ENCODE results near the gene NEB.

NEB gene

GRCh38 chr2:151733771-151734672, at the start of gene NEB:
TSS of gene NEB (minus strand) at chr2:151734476. CDS start at chr2:151733156, 1,320 bp downstream.
- no peak for DNase-seq (ENCODE audit: low read depth)

DNA sequence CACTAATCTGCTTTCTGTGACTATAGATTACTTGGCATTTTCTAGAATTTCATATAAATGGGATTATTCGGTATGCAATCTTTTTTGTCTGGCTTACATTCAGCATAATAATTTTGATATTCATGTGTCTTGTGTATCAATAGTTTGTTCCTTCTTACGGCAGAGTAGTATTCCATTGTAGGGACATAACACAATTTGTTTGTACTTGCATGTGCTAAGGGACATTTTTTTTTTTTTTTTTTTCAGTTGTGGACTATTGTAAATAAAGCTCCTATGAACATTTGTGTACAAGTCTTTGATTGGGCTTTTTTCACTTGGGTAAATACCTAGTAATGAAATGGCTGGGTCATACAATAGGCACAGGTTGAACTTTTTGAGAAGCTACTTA, 48.9 kb upstream of the NEB start:
- no peak for DNase-seq (ENCODE audit: low read depth)

DNA sequence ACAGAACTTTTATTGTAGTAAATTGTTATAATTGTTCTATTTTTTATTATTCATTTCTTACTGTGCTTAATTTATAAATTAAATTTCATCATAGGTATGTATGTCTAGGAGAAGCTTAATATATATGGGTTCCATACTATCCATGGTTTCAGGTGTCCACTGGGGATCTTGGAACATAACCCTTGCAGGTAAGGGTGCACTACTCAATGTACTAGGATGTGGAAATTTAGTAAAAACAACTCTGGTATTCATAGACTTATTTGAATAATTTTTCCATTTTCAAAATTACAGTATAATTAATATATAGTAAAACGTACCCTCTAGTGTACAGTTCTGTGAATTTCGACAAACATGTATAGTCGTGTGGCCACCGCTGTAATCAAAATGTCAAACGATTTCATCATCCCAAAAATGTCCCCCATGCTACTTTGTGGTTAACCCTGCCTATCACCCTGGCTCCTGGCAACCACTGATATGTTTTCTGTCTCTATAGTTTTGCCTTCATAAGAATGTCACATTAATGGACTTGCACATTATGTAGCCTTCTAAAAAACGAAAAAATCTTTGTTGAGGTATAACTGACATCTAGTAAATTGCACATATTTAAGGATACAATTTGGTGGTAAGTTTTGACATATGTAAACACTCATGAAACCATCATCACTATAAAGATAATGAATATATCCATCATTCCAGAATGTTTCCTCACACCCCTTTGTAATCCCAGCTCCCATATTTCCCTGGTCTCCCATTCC, 48.3 kb upstream of the NEB start:
- DNase-seq (ENCODE audit: low read depth) = no peak

DNA sequence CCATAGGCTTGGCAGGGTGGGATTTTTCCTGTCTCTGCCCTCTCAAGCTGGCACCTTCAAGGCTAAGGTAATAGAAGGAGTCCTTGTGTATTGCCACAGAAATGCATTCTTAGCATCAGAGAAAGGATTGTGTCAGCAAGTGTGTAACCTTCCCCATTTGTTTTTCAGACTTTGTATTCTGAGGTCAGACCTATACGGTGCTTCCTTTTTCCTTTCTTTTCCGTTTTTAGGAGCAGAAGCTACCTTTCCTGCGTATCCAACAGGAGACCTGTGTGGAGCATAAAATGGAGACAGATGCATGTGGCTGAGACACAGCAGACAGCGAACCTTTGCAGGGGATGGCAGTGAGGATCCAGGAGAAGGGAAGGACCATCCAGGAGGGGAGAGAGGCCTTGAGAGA, 47.4 kb upstream of the NEB start:
- DNase-seq (ENCODE audit: low read depth) = no peak

DNA sequence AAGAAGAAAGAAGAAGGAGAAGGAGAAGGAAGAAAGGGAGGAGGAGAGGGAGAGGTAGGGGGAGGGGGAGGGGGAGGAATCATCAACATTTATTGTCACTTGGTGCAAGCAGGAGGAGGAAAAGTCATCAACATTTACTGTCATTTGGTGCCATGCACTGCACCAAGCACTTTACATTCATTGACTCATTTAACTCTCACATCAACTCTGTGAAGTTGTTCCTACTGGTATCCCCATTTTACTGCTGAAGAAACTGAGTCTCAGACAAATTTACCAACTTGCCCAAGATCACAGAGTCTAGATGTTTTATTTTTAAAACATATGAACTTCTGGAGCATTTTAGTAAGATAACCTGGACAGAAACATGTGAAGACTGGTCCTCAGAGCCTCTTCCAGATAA, 46.7 kb upstream of the NEB start:
- DNase-seq (ENCODE audit: low read depth) = no peak

DNA sequence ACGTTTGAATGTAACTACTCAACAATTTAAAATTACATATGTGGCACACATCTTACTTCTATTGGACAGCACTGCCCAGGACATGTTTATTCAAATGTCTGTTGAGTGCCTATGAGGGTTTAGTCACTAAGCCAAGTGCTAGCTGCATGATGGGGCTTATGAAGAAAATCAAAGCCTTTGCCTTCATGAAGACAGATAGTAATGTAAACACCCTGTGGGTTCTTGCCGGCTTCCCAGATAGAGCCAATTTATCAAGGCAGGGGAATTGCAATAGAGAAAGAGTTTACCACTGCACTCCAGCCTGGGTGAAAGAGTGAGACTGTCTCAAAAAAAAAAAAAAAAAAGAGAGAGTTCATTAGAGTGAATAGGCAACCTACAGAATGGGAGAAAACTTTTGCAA, 43.7 kb upstream of the NEB start:
- DNase-seq (ENCODE audit: low read depth) = peak; percentile 53

GRCh38 chr2:151777487-151777886, 43.2 kb upstream of the NEB start:
- DNase-seq (ENCODE audit: low read depth) = no peak

DNA sequence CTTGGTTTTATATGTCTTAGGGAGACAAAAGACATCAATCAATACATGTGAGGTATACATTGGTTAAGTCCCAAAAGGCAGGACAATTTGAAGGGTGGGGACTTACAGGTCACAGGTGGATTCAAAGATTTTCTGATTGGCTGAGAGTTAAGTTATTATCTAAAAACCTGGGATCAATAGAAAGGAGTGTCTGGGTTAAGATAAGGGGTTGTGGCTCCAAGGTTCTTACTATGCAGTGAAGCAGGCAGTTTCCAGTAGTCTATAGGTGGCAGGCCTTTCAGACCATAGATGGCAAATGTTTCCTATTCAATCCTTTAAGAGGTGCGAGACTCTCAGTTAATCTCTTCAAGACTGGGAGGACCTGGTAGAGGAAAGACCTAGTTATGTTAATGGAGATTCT, 42.1 kb upstream of the NEB start:
- no peak for DNase-seq (ENCODE audit: low read depth)

DNA sequence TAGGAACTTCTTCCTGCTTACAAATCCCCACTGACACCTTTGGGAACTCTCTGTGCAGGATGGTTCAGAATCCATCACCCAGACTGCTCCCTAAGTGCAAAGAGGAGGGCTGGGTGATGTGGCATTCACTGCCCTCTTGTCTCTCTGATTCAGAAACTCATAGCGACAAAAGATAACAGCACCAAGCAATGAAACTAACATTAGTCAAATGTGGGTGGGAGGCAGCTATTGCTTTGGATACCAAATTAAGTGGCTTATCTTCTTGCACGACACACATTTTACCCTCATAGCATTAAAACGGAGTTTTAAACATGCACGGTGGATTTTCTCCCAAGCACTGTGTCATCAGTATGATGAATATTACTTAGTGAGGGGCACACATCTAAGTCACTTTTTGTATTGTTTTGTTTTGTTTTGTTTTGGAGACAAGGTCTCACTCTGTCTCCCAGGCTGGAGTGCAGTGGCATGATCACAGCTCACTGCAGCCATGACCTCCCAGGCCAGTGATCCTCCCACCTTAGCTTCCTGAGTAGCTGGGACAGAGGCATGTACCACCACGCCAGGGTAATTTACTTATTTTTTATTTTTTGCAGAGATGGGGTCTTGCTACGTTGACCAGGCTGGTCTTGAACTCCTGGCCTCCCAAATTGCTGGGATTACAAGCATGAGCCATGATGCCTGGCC, 40.9 kb upstream of the NEB start:
- peak; percentile 23 for DNase-seq (ENCODE audit: low read depth)

GRCh38 chr2:151774506-151774905, 40.2 kb upstream of the NEB start:
- DNase-seq (ENCODE audit: low read depth) = peak; percentile 85

DNA sequence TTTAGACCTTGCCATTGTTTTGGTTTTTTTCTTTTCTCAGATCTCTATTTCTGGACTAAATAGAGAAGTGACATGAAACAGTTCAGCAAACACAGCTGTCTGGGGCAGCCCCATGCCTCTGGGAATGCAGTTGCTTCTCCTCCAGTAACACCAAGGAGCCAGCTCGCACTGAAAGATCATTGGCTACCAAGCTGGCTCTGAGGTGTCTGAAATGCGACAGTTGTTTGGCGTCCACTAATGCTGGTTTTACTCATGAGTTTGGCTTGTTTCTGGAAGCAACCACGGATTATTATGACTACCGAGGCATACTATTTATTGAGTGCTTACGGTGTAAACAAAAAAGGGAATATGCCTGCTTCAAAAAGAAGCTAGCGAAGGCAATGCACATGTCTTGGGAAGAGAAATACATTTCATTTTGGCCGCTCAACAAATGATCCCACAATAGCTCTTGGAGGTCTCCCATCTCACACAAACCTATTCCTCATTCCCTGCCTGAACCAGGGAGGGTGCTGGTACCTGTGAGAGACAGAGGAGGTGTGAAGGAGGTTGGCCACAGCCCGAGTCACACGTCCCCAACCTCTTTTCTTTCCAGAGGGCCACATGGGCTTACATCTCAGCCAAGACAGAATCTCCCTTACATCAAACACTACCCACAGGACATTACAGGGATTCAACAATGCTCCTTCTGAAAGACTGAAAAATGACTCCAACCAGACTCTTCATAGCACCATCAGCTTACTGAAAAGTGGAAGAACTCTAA, 37.5 kb upstream of the NEB start:
- DNase-seq (ENCODE audit: low read depth) = no peak

DNA sequence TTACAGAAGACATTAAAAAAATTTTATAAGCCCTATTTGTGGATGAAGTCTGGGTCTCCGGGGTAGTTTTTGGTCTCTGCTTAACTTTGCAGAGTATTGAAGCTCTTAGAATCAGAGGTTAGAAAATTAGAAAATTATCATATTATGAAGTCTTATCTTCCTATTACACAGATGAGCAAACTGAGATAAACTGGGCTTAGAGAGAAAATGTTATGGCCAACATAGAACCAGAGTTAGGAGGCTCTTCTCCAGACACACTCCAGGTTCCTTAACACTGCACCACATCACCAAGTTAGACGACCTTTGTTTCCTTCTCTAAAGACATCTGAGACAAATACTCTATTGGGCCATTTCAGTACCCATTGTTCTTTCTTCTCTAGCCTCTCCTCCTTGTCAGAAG, 36.7 kb upstream of the NEB start:
- no peak for DNase-seq (ENCODE audit: low read depth)

GRCh38 chr2:151769606-151770005, 35.3 kb upstream of the NEB start:
- DNase-seq (ENCODE audit: low read depth) = no peak

- no peak for DNase-seq (ENCODE audit: low read depth)
These were observed 33.3 kb upstream of the NEB start for GRCh38 chr2:151767536-151767935.

DNA sequence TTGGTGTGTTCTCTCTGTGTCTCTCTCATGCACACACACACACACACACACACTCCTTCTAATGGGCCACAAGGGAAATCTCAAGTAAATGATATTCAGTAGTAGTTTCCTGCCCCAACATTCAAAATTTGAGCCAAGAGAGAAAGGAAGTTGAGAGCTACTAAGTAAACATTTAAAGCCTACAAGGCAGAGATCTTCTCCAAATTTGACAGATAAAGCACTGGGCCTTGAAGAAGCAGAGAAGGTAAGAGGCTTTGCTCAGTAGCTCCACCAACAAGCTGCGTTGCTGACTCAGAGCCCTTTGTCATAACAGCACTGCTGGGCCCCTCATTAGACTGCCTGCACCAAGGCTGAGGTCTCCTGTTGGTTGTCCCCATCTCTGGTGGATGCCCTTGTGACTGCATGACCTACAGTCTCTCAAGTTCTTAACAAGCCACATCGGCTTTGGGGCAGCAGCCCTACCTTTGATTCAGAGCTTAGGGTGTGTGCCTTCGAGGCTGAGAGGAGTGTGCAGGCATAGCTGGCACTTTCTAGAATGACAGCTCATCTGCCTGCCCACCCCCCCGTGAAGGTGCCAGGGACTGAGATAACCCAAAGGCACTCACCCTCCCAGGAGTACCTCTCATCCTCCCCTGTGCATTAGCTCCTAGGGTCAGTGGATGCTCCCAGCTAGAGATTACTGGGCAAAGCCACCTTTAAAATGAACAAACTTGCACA, 32.3 kb upstream of the NEB start:
- no peak for DNase-seq (ENCODE audit: low read depth)

DNA sequence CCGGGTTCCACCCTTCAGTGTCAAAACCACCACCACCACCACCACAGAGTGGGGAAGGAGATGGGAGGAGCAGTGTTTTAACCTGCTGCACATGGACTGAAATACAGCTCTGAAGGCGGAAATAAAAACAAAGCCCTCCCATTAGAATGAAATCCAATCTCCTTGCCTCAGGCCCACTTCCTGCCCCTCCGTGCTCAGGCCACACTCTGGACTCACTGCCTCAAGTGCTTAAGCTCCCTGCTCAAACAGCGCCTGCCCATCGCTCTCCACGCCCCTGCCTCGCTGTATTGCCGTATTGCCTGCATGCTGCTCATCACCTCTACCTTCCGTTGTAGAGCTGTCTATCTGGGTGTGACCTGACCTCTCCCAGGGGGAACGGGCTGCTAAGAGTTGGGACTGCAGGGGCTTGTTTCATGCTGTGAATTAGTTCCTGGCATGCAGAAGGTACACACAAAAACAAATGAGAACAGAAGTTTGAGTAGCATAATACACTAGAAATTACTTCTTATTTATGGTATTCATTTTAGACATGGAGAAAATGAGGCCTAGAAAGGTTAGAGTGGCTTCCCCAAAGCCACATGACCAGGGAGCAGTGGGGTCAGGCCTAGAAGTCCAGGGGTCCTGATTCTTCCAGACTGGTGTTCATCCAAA, 31.6 kb upstream of the NEB start:
- DNase-seq (ENCODE audit: low read depth) = no peak

- no peak for DNase-seq (ENCODE audit: low read depth)
These were observed 28.4 kb upstream of the NEB start for GRCh38 chr2:151762694-151763093.

- no peak for DNase-seq (ENCODE audit: low read depth)
These were observed 27.4 kb upstream of the NEB start for GRCh38 chr2:151761687-151762086.

GRCh38 chr2:151761193-151761592, 26.9 kb upstream of the NEB start:
- no peak for DNase-seq (ENCODE audit: low read depth)

DNA sequence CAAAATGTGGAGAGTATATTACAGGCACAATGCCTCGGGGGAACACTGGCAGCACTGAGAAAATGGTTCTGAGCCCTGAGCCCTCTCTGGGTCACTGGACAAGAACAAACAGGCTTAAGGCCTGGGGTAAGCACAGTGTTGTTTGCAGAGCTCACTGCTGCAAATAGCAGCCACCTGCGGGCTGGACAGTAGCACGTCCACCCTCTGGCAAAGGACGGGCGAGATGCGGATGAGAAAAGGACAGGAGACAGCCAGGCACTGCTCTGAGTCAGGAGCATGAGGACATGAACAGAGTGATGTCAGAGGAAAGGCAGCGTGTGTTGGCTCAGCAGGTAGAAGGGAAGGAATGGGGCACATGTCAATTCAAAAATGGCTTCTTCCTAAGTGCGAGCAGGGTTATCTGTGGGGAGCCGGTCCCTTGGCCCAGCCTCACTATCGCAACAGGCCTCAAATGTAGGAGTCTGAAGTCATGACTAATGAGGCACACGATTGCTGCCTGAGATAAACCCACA, 25.9 kb upstream of the NEB start:
- peak; percentile 38 for DNase-seq (ENCODE audit: low read depth)

GRCh38 chr2:151758744-151759143, 24.5 kb upstream of the NEB start:
- DNase-seq (ENCODE audit: low read depth) = no peak
